Cortex of kidney (tissue), 1 donor: ENCODE results near the gene IL19.
"Not testable (repeated sequence)": the region's sequence is repeated elsewhere in the genome, so short reads cannot be mapped to it uniquely, and the experiment has no call there.

ENCODE experiments used
- DNase-seq: peaks from one replicate; lab custom pipeline; 2025; lab: John Stamatoyannopoulos, UW

Gene IL19

DNA sequence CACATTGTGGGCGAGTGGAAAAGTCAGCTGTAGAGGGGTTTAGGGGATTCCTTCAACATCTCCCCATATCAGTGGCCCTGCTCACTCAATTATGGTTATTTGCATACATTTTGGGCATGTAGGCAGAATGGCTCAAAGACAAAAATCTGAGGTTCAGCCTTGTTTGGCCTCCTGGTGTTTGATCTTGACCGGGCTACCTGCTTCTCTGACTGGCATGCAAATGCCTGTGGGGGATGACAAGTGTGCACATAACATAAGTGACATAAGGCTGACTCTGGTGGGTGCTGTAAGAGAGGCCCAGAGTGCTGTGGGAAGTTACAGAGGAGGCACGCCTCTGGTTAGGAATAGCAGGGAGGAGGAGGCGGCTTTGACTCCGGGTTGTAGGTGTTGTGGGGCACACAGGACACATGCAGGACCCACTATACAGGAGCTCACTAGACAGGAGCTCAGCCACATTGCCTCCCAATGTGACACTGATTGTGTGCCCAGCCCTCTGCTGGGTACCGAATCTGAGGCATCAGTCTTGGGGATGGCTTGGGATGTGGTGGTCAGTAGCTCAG lies 29.4 kb upstream of the IL19 start:
- no peak for DNase-seq

DNA sequence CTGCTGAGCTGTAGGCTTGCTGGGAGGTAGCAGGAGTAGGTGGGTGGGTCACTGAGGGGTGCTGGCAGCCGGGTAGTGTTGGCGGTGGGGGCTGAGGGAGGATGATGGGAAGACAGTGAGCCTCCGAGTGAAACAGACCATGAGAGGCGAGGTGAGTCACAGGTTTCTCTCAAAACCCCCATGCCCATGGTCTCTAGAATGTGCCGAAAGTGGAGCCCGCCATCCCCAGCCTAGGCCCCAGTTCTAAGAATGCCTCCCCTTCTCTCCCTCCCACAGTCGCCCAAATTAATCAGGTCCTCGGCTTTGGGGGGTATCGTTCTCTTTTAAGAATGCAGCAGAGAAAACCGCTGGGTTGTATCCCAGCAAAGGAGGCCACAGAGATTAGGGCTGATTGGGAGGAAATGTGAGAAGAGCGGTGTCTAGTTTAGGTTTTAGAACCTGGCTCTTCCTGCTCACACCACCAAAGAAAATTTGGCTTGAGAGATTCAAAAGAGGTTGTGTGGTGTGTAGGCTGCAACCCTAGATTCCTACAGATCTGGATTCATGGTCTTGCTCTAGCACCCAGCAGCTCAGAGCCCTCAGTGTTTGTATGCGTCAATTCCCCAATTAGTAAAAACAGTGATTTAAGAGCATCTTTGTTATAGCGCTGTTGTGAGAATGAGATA lies 27.7 kb upstream of the IL19 start:
- DNase-seq, result no peak

DNA sequence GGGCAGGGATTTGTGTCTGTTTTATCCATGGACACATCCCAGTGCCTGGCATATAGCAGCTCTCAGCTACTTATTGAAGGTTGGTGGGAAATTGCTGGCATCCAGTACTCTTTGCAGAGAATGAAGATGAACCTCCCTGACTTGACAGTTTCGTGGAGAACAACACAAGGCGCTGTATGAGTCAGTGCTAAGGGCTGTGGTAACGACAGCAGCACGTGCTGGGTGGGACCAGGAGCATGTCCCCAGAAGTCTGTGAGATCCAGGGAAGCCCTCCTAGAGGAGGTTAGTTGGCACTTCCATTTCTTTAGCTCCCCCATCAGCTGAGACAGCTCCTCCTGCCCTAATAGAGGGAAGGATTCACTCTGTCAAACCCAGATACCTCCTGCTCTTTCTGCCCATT lies 25.9 kb upstream of the IL19 start:
- no peak for DNase-seq

DNA sequence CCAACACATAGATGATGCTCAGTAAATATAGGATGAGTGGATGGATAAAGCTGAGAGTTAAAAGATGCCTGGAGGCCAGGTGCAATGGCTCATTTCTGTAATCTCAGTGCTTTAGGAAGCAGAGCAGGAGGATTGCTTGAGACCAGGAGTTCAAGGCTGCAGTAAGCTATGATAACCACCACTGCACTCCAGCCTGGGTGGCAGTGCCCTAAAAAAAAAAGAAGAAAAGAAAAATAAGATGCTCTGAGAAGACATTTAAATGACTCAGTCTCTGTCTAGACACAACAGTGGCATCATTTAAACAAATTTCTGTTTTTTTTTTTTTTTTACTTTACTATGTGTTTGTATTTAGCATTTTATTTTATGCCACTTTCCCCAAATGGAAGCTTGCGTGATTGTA lies 25.3 kb upstream of the IL19 start:
- DNase-seq, result no peak

DNA sequence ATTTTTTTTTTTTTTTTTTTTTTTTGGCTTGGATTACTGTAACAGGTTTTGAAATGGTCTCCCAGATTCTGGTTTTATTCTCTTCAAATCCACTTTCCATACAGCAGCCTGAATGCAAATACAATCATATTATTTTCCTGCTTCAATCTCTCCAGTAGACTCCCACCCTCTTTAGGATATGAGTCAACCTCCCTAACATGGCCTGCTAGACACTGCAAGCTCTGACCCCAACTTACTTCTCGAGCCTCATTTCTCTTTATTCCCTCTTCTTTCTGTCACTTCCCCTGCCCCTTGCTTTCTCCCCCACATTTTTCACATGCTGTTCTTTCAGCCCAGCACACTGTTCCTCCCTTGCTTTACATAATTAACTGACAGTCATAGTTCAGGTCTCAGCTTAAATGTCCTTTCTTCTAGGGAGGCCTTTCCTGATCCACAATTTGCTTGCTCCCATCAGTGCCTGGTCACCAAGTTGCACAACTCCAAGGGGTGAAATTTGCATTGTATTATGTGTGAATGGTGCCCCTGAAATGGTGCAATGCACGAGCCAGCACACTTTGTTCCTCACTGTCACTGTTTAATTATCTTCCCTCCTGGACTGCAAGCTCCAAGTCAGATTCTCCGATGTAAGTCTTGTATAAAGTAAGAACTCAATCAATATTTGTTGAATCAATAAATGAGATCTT lies 22.1 kb upstream of the IL19 start:
- DNase-seq, result no peak

DNA sequence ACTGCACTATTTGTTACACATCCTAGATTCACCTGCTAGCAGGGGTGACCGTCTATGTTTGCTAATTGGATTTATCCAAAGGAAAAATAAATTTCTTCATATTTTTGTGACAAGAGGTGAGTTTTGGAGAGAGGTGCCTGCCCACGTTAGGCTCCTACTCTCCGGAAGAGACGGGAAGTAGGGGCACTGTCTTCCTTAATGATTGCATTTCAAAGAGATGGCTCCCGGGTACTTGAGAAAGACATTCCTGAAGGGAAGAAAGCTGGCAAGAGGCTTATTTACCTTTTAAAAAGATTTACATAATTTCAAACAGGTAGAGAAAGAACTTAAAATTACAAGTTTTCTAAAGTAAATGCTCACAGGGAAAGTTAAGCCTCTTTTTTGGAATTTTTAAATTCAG lies 18.7 kb upstream of the IL19 start:
- no peak for DNase-seq

DNA sequence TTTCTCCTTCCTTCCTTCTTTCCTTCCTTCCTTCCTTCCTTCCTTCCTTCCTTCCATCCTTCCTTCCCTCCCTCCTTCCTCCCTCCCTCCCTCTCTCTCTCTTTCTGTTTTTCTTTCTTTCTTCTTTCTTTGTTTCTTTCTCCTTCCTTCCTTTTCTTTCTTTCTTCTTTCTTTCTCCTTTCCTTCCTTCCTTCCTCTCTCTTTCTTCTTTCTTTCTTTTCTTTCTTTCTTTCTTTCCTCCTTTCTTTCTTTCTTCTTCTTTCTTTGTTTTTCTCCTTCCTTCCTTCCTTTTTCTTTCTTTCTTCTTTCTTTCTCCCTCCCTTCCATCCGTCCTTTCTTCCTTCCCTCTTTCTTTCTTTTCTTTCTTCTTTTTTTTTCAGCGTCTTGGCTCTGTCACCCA lies 18.1 kb upstream of the IL19 start:
- DNase-seq, result no peak

DNA sequence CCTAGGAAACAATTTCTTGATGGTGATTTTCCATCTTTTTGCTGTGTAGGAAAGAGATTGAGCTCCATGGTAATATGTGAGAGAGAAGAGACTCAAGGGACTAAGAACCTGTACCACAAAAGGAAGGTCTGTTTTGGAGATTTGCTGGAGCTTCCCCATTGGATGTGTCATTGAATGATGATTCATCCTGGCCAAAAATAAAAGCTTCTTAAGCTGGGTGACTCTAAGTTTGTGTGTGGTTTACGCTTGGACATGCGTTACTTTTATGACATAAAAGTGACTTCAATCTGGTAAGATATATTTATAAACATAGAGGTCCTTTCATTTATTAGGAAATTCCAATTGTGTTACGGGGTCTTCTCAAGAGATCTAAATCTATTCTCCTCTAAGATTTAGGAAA lies 17.4 kb upstream of the IL19 start:
- no peak for DNase-seq

DNA sequence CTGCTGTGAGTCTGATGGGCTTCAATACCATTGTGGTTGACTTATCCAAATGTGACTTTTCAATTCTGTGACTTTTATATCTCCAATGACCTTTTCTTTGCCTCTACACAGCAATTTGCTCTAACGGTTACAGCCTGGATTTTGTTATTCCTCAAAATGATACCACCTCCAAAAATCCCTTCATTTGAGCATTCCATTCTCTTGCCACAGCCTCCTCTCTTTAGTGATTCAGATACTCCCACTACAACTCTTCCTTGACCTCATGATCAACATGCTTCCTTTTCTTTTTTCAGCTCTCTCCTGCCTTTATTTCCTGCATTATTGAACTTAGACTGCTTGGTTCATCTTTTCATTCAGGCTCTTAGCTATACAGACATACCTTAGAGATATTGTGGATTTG lies 16.6 kb upstream of the IL19 start:
- no peak for DNase-seq

DNA sequence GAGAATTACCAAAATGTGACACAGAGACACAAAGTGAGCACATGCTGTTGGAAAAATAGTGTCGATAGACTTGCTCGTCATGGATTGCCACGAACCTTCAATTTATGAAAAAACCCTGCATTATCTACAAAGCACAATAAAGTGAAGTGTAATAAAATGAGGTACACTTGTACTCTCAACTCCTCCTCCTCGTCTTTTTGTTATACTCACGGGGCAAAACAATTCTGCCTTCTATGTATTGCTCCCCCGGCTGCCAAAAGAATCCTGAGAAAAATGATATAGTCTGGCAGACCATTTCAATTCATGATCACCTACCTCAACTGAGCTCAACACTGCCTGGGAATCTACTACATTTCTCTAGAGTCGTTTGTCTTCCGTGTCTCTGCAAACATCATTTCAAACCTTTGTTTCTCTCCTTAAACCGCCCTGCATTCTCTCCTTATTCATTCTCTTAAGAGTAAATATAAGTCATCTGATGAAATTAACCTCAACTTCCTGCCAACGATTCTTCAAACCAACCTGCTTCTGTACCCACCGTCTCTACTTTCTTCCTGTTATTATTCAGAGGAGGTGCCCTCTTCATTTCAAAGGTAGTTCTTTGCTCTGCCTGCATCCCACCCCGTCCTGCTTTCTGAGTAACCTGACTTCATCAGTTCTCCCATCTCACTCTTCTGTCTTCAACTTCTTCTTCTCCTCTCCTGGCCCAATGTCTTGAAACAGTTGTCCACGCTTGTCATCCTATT lies 12.9 kb upstream of the IL19 start:
- DNase-seq, result no peak

DNA sequence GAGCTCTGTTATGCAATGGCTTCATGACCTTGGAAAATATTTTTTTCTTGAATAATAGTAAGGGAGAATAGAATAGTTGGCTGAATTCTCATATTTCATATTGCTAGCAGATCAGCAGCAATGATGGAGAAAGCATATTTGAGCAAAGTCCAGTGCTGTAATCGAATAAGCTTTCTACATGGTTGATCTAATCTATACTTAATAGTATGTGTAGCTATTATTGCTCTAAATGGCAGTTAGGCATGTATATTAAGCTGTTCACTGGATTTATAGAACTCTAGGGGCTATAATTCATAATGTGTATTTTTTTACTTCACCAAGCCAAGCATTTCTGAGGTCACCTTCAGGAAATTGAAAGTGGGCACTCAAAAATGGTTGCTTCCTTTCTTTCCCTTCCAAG lies 10.0 kb upstream of the IL19 start:
- no peak for DNase-seq

DNA sequence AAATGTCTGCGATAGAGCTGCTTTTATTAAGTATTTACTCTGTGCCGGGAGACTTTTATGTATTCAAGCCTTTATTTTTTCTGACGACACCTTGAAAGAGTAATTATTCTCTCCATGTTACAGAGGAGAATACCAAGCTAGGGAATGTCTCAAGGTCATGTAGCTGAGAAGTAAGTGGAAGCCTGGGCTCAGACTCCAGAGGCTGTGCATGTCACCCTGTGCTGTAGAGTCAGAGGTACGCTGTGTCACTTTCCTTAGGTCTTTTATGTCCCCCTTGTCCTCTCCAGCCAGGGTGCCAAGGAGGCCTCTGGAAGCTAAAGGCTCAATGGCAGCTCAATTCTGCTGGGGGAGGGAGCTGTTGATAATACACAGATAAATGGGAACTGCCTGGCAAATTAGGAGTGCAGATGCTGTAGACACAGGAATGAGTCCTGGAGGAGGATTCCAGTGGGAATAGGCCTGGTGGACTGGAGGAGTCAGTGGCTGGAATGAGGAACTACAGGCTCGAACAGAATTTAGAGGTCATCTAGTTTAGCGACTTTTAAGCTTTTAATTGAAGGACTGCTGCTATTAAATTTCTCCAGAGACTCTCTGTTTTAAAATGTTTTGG lies 9.3 kb upstream of the IL19 start:
- no peak for DNase-seq

DNA sequence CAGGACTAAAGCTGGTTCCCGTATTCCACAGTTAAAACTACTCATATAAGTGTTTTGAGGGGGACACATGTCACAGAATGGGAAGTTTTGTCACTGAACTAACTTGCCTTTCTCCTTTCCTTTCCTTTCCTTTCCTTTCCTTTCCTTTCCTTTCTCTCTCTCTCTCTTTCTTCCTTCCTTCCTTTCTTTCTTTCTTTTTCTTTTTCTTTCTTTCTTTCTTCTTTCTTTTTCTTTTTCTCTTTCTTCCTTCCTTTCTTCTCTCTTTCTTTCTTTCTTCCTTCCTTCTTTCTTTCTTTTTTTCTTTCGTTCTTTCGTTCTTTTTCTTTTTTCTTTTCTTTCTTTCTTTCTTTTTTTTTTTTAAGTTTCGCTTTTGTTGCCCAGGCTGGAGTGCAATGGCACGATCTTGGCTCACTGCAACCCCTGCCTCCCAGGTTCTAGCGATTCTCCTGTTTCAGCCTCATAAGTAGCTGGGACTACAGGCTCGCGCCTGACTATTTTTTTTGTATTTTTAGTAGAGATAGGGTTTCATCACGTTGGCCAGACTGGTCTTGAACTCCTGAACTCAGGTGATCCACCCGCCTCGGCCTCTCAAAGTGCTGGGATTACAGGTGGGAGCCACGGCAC lies 7.7 kb upstream of the IL19 start:
- not testable (repeated sequence) for DNase-seq

DNA sequence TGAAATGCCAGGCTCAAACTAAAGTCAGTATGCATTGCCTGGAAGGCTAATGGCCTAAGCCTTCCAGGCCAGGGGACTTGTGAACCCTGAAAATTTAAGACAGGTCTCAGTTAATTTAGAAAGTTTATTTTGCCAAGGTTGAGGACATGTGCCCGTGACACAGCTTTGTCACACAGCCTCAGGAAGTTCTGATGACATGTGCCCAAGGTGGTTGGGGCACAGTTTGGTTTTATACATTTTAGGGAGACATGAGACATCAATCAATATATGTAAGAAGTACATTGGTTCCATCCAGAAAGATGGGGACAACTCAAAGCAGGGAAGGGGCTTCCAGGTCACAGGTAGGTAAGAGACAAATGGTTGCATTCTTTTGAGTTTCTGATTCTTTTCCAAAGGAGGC lies 4.8 kb upstream of the IL19 start:
- DNase-seq, result not testable (repeated sequence)

DNA sequence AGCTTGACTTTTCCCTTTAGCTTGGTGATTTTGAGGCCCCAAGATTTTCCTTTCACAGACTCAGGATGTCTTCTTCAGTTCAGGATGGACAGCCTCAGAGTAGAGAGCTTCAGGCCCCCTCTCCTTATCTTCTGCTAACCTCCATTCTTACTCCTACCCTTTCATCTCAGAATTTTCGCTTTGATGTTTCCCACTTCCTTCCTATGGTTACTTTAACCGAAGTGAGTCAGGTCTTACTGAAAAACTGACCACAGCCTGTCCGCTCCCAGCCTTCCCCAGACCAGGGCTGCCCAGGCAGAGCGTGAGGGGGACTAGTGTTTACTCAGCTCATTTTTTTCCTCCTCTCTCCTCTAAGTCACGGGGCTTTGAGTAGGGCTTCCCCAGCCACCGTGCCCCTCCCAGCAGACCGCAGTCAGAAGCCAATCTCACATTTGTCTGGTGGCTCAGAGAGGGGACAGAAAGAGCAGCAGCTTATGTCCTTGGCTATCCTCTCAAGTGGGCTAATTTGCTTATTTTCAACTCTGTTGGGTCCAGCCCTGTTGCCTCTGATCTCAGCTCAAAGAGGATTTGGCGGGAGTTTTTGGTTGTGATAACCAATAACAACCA lies 4.2 kb upstream of the IL19 start:
- no peak for DNase-seq

DNA sequence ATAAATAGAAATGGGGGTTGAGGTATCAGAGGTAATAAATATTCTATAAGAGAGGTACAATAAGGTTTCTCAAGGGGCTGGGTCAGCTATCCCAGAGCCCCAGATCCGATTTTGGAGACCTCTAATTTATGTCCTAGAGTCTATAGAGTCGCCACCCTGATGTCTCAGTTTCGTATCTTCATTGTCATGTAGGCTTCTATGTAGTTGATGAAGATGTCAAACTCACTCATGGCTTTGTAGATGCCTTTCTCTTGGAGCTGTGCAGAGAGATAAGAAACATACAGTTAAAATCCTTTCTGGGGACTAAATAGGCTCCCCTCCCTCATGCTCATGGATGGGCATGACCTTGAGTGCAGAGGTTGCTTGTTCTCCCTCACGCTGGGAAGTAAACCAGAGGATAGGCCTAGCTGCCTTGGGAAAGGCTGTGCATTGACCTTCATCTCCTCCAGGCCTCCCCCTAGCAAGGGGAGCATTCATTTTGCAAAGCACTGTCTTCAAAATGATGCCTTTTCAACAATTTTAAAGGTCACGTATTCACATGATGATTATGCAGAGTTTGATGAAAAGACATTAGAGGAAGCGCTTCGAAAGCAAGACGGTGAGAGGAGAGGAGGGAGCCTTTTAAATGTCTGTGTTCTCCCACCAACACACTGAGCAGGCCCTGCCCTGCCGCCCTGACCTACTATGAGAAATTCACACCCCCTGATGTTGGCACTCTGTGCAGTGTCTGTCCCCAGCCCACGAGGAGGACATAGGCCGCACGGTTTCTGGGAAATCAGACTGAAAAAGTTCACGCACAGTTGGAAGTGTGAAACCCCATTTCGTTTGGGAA lies 1.9 kb upstream of the IL19 start:
- no peak for DNase-seq

DNA sequence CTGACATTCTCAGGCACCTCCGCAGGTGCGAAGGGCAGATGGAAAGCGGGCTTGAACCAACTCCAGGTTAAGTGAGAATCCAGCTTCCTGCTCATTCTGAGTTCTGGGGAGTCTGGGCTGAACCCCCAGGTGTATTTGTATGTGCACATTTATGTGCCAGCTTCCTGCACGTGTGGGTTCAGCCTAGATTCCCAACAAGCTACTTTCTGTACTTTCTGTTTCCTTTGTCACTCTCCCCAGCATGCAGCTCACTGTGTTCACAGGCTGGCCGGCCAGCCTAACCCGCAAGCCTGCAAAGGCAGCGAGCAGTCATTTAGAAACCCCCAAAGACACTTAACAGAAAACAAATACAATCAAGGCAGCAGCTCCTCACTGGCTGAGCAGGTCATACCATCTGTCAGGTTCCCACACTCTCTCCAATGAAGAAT lies 1.3 kb upstream of the IL19 start:
- DNase-seq, result no peak

DNA sequence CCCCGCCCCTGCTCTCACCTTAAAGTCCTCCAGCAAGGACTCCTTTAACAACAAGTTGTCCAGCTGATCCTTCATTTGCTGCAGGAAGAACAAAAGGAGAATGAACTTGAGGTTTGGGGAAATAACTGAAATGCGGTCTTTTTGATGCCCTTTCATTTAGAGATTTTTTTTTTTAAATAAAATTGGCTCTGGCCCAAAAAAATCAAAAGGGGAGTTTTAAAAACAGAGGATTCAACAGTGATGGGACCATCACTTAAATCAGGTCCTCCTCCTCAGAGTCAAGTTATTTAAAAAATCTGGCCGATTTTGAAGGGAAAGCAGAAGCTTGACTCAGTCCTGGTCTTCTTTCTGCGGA lies 742 bp downstream of the IL19 start:
- DNase-seq, result no peak

DNA sequence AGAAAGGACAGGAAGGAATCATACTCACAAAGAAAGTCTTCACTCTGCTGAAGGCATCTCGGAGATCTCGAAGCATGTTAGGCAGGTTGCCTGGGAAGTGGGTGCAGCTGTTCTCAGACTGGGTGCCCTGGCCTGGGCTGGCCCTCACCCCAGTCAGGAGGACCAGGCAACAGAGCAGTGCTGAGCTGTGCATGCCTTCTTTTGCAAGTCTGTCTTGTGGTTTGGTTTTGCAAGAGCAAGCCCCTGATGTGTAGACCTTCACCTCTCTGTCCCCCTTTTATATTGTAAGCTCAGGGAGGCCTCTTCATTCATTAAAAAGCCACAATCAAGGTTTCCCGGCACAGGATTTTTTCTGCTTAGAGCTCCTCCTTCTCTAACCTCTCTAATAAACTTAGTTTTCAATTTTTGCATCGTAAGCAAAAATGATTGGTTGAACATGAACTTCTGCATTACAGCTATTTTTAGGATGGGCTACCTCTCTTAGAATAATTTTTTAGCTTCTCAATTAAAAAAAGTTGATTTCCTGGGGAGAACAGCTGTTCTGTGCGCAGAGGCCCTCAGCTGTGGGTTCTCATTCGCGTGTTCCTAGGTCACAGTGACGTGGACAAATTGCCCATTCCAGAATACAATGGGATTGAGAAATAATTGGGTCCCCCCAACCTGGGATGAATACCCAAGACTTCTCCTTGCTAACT lies 1.8 kb downstream of the IL19 start, which contains the start of gene IL10:
TSS of gene IL10 (minus strand) at position 252 of the 695 bp plus-strand sequence. CDS start at position 193, 59 bp downstream.
- DNase-seq, result no peak

DNA sequence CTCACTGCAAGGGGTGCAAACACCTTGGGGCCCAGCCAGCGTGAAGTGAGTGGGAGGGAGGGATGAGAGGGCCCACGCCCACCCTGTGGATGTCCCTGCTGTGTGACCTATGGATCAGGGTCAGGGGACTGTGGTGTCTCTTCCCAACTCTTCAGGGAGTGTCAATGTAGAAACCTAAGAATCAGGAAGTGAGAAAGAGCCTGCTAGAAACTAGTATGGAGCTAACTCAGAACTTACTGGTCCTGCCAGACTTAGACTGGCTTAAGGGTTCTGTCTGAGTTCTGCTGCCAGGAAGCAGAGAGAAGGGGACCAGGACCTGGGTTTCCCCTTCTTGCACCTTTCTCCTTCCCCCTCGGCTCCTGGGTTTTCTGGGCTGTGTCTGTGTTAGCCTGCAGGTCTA lies 3.5 kb downstream of the IL19 start:
- no peak for DNase-seq
